Left kidney (tissue), 2 donors: ENCODE data around the gene GALNT15. TPM values are rescaled to one million over a fixed set of nuclear protein-coding genes. Genes with fewer than 3 reads are reported as not detected.

ENCODE experiments used
- DNase-seq: peaks from one replicate; pipeline ENCODE4 v3.0.0-alpha.2; 2013
- polyA plus RNA-seq: library from polyadenylated mRNA; unstranded; fragments of 120-200 nt; gene quantifications from one replicate; pipeline ENCODE4 v1.2.1, GENCODE V29; 2013; ENCODE audit not compliant: insufficient read length

Gene GALNT15
- polyA plus RNA-seq, 1 donor = 2.1 TPM

GRCh38 chr3:16227566-16227965 lies 53.1 kb downstream of the GALNT15 start:
- DNase-seq = no peak

- no peak for DNase-seq
Observed at GRCh38 chr3:16229681-16230080, 55.2 kb downstream of the GALNT15 start.

GRCh38 chr3:16231983-16232382 lies 57.5 kb downstream of the GALNT15 start:
- no peak for DNase-seq

GRCh38 chr3:16233806-16234205 lies 59.3 kb downstream of the GALNT15 start:
- no peak for DNase-seq

GRCh38 chr3:16234281-16234680 lies 59.8 kb downstream of the GALNT15 start:
- DNase-seq = no peak

GRCh38 chr3:16236030-16236639 lies 61.7 kb downstream of the GALNT15 start:
- no peak for DNase-seq

- no peak for DNase-seq
Observed at GRCh38 chr3:16236856-16237393, 62.4 kb downstream of the GALNT15 start.

GRCh38 chr3:16239086-16239770 lies 64.7 kb downstream of the GALNT15 start:
- DNase-seq = no peak

- no peak for DNase-seq
Observed at GRCh38 chr3:16239780-16240179, 65.3 kb downstream of the GALNT15 start.

- DNase-seq = no peak
Observed at GRCh38 chr3:16240229-16241023, 65.9 kb downstream of the GALNT15 start.

- DNase-seq = no peak
Observed at GRCh38 chr3:16241225-16241624, 66.7 kb downstream of the GALNT15 start.

GRCh38 chr3:16242177-16242576 lies 67.7 kb downstream of the GALNT15 start:
- DNase-seq = no peak

- DNase-seq = no peak
Observed at GRCh38 chr3:16243706-16244490, 69.4 kb downstream of the GALNT15 start.

- DNase-seq = no peak
Observed at GRCh38 chr3:16245609-16246008, 71.1 kb downstream of the GALNT15 start.

- peak; percentile 75 for DNase-seq
Observed at GRCh38 chr3:16247282-16248061, 73.0 kb downstream of the GALNT15 start.

GRCh38 chr3:16248556-16248955 lies 74.1 kb downstream of the GALNT15 start:
- DNase-seq = no peak

GRCh38 chr3:16249336-16249735 lies 74.9 kb downstream of the GALNT15 start:
- no peak for DNase-seq

GRCh38 chr3:16249886-16250285 lies 75.4 kb downstream of the GALNT15 start:
- no peak for DNase-seq

GRCh38 chr3:16251316-16252085 lies 77.0 kb downstream of the GALNT15 start:
- DNase-seq = no peak

GRCh38 chr3:16252243-16252978 lies 77.9 kb downstream of the GALNT15 start:
- DNase-seq = no peak
